HG03108 (cell line): ENCODE data around the gene ERV3-1.
"Not testable (repeated sequence)": the region's sequence is repeated elsewhere in the genome, so short reads cannot be mapped to it uniquely, and the experiment has no call there.

Source experiments
- ATAC-seq: cut with Tn5 transposase; IDR thresholded peaks from one replicate; pipeline ENCODE4 v1.9.1; 2021; ENCODE audit warnings: moderate library complexity; ENCODE audit not compliant: unreplicated experiment

ERV3-1 gene

GRCh38 chr7:65006094-65006992 lies at the start of gene ERV3-1:
Gene ERV3-1, minus strand, starts transcription at chr7:65006687. Its CDS starts 13,661 bp downstream, at chr7:64993026.
- peak; percentile 100 for ATAC-seq

GRCh38 chr7:65055786-65056185 lies 49.3 kb upstream of the ERV3-1 start:
- not testable (repeated sequence) for ATAC-seq

- ATAC-seq = not testable (repeated sequence)
Measured at GRCh38 chr7:65054466-65054994, 48.0 kb upstream of the ERV3-1 start.

GRCh38 chr7:65051654-65052053 lies 45.2 kb upstream of the ERV3-1 start:
- ATAC-seq = not testable (repeated sequence)

GRCh38 chr7:65051139-65051538 lies 44.7 kb upstream of the ERV3-1 start:
- ATAC-seq = not testable (repeated sequence)

- ATAC-seq = not testable (repeated sequence)
Measured at GRCh38 chr7:65046329-65046728, 39.8 kb upstream of the ERV3-1 start.

GRCh38 chr7:65045589-65045988 lies 39.1 kb upstream of the ERV3-1 start:
- ATAC-seq = not testable (repeated sequence)

GRCh38 chr7:65038767-65039166 lies 32.3 kb upstream of the ERV3-1 start:
- peak; percentile 10 for ATAC-seq

GRCh38 chr7:65037740-65038688 lies 31.5 kb upstream of the ERV3-1 start:
- peak; percentile 81 for ATAC-seq

GRCh38 chr7:65036526-65036925 lies 30.0 kb upstream of the ERV3-1 start:
- ATAC-seq = not testable (repeated sequence)

GRCh38 chr7:65035469-65035868 lies 29.0 kb upstream of the ERV3-1 start:
- ATAC-seq = not testable (repeated sequence)

GRCh38 chr7:65034120-65034782 lies 27.8 kb upstream of the ERV3-1 start:
- not testable (repeated sequence) for ATAC-seq

- ATAC-seq = not testable (repeated sequence)
Measured at GRCh38 chr7:65033391-65033790, 26.9 kb upstream of the ERV3-1 start.

- not testable (repeated sequence) for ATAC-seq
Measured at GRCh38 chr7:65025023-65025422, 18.5 kb upstream of the ERV3-1 start.

- ATAC-seq = not testable (repeated sequence)
Measured at GRCh38 chr7:65020978-65021377, 14.5 kb upstream of the ERV3-1 start.

GRCh38 chr7:65009881-65010280 lies 3.4 kb upstream of the ERV3-1 start:
- ATAC-seq = not testable (repeated sequence)

GRCh38 chr7:65009394-65009793 lies 2.9 kb upstream of the ERV3-1 start:
- ATAC-seq = not testable (repeated sequence)

GRCh38 chr7:65007036-65007435 lies 549 bp upstream of the ERV3-1 start:
- not testable (repeated sequence) for ATAC-seq

- no peak for ATAC-seq
Measured at GRCh38 chr7:65004575-65004974, 1.9 kb downstream of the ERV3-1 start.

GRCh38 chr7:65002972-65003585 lies 3.4 kb downstream of the ERV3-1 start:
- no peak for ATAC-seq
